Jurkat, Clone E6-1 (cell line): ENCODE results near the gene RPRD2. TPM values are rescaled to one million over a fixed set of nuclear protein-coding genes. Genes with fewer than 3 reads are reported as not detected.
"Not testable (repeated sequence)": the region's sequence is repeated elsewhere in the genome, so short reads cannot be mapped to it uniquely, and the experiment has no call there.

Experiments
- DNase-seq: peaks from one replicate; pipeline ENCODE4 v3.0.0-alpha.2; 2011; ENCODE audit warnings: low read depth, low spot score
- H3K4me3 ChIP-seq: 2 replicates; pipeline ENCODE4 v1.5.1; 2011; ENCODE audit warnings: mild to moderate bottlenecking, low read length, control low read depth, moderate library complexity
- polyA plus RNA-seq: library from polyadenylated mRNA; unstranded; fragments of >200 nt; gene quantifications from one replicate; pipeline ENCODE4 v1.2.1, GENCODE V29; 2012; ENCODE audit warnings: missing spikeins; ENCODE audit not compliant: insufficient read length, insufficient read depth

The RPRD2 gene
- polyA plus RNA-seq, result 15.7 TPM

DNA sequence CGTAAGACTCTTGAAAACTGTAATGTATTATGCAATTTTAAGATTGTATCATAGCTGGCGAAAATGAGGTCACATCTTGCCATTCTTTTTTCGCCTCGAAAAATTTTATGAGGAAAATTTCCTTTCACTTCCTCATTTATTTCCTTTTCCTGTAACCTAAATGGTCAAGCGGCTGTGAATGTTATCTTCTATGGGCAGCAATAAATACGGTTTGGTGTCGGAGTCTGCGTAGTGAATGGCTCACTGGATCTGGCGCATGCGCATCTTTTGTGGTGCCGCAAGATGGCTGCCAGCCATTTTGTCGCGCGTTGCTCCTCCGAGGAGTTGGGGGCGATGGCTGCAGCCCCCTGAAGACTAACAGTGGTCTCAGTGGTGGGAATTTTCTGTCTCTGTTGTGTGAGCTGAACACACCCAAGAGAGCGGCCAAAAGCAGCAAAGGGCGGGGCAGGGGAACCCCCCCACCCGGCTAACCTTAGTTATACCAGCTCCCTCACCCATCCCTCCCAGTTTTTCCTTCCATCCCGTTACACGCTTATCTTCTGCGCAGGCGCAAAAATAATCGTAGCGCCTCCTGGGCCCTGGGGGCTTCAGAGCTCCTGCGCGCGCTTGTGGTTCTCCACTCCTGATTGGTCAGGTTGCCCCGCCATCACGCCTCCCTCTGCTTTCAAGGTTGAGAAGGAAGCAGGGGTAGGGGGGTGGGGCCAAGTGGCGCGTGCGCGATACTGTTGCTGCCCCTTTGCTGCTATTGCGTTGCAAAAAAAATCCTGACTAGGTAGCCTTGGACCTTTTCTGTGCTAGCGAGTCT lies at the start of gene RPRD2:
Gene RPRD2, plus strand, starts transcription at position 722 of the 805 bp plus-strand sequence. CDS start 568 bp downstream, outside the sequence.
- peak; percentile 99 for DNase-seq
- peak within 1 kb of the TSS; percentile 90 for H3K4me3 ChIP-seq

DNA sequence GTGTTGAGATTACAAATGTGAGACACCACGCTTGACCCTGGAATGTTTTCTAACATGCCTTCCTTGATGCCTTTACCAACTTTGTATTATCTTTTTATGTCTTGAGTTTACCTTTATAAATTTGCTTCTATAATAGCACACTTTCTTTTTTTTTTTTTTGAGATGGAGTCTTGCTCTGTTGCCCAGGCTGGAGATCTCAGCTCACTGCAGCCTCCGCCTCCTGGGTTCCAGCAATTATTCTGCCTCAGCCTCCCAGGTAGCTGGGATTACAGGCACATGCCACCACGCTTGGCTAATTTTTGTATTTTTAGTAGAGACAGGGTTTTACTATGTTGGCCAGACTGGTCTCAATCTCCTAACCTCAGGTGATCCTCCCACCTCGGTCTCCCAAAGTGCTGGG lies 49.3 kb upstream of the RPRD2 start:
- not testable (repeated sequence) for H3K4me3 ChIP-seq, DNase-seq

- no peak for DNase-seq
- peak overlapping the region; percentile 88 for H3K4me3 ChIP-seq
These were observed 43.3 kb upstream of the RPRD2 start for GRCh38 chr1:150320667-150320978.

GRCh38 chr1:150321826-150322166 lies 42.2 kb upstream of the RPRD2 start:
- H3K4me3 ChIP-seq, result peak overlapping the region; percentile 88
- no peak for DNase-seq

GRCh38 chr1:150322310-150322709 lies 41.6 kb upstream of the RPRD2 start:
- DNase-seq, result no peak
- H3K4me3 ChIP-seq, result peak overlapping the region; percentile 88

DNA sequence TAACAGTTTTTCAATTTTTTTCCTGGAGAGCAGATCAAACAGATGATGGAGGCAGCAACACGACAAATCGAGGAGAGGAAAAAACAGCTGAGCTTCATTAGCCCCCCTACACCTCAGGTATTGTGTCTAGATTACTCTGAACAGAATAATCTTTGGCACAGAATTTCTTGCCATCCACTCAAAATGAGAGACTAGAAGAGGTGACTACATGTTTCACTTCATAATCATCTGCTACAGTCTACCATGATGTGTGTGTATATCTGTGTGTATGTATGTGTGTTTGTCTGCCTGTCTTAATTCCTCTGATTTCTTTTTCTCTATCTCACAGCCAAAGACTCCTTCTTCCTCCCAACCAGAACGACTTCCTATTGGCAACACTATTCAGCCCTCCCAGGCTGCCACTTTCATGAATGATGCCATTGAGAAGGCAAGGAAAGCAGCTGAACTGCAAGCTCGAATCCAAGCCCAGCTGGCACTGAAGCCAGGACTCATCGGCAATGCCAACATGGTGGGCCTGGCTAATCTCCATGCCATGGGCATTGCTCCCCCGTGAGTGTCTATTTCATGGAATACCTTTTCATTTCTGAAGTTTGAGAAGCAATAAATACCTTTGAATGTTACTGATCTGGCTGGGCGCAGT lies 31.2 kb upstream of the RPRD2 start:
- no peak overlapping the region for H3K4me3 ChIP-seq
- DNase-seq, result no peak

GRCh38 chr1:150346316-150346715 lies 17.6 kb upstream of the RPRD2 start:
- no peak overlapping the region for H3K4me3 ChIP-seq
- DNase-seq, result no peak

DNA sequence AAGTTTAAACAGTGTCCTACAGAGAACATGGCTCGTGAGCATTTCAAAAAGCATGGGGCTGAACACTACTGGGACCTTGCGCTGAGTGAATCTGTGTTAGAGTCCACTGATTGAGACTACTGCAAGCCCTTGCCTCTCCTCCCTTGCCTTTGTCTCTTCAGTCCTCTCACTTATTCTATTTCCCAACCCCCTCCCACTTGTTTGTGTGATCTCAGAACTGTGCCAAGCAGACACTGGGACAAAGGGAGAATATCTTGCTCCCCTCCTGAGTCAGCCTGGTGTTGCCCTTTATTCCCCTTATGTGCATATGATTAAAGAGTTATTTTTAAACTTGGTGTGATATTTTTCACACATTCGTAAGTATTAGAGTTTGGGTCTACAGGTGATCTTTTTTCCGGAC lies 11.1 kb upstream of the RPRD2 start:
- DNase-seq, result no peak

GRCh38 chr1:150362721-150363425 lies 1.1 kb upstream of the RPRD2 start:
- DNase-seq, result no peak
- H3K4me3 ChIP-seq, result peak overlapping the region; percentile 90

More for the DNA sequence above, 11.1 kb upstream of the RPRD2 start:
- no peak overlapping the region for H3K4me3 ChIP-seq

GRCh38 chr1:150364231-150365003 lies 470 bp downstream of the RPRD2 start:
- peak; percentile 64 for DNase-seq
- H3K4me3 ChIP-seq, result peak overlapping the region; percentile 90

DNA sequence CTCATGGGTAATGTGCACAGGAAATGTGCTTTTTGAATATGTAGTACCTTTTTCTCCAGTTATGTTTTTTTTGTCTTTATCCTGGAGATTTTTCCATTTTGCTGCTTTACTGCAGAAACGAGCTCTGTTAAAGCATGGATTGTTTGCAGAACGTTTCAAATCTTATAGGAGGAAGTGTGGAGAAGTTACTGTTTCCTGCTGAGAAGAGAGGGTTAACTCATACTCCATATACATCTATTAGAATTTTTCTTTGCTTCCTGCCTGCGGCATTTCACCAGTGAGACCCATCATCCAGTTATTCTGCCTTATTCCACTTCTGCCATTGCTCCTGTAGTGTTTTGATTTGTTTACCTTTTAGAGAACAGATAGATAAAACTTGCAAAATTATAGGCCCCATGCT lies 2.0 kb downstream of the RPRD2 start:
- DNase-seq, result no peak
- peak overlapping the region; percentile 90 for H3K4me3 ChIP-seq

GRCh38 chr1:150366416-150367296 lies 2.7 kb downstream of the RPRD2 start:
- DNase-seq, result no peak

GRCh38 chr1:150371110-150371509 lies 7.2 kb downstream of the RPRD2 start:
- H3K4me3 ChIP-seq, result no peak overlapping the region
- DNase-seq, result no peak

More at GRCh38 chr1:150366416-150367296, 2.7 kb downstream of the RPRD2 start:
- peak overlapping the region; percentile 90 for H3K4me3 ChIP-seq

- DNase-seq, result no peak
- H3K4me3 ChIP-seq, result no peak overlapping the region
These were observed 8.6 kb downstream of the RPRD2 start for GRCh38 chr1:150372580-150372979.

DNA sequence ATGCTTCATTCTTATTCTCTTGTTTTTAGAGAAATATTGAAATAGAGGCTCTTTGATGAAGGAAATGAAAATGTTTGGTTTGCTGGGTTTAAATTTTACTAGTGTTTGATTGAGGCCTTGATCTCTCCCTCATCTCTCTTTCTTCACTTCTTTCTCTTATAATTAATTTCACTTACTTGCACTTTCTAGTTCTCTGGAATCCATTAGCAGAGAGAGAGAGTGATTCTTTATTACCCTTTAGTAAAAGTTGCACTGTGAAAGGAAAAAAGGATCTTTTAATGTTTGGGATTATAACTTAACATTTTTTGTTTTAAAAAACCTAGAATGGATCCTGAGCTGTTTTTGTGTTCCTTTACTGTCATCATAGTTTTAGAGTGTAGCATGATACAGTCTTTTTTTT lies 12.2 kb downstream of the RPRD2 start:
- no peak for DNase-seq
- H3K4me3 ChIP-seq, result no peak overlapping the region

- no peak overlapping the region for H3K4me3 ChIP-seq
These were observed 19.8 kb downstream of the RPRD2 start for GRCh38 chr1:150383631-150384324.

DNA sequence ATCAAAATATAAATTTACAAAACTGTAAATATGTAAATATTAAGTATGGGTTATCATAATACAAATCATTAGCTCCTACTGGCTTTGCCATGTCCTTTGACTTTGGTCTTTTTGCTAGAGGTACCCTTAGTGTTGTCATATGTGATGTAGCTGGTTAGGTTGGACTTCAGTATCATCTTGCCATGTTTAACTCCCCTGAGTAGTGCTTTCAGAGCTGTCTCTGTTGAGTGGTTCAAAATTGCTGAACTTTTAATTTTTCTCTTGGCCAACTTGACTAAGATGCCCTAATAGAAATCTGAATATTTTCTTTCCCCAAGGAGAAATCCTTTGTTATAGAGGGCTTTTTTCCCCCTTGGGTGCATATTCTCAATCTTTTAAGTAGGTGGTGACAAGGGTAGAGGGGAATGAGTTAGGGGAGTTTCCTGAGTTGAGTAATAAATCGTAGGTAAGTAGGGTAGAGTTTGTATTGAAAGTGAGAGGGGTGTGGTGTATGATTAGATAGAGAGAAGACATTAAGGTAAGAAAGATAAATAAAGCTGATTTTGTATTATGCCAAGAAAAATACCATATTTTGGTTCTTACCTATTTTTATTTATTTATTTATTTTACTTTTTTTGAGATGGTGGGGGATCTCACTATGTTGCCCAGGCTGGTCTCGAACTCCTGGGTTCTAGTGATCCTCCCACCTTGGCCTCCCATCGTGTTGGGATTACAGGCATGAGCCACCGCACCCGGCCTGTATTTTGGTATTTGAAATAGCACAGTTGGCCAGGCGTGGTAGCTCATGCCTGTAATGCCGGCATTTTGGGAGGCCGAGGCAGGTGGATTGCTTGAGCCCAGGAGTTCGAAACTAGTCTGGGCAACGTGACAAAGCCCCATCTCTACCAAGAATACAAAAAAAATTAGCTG lies 21.8 kb downstream of the RPRD2 start:
- no peak overlapping the region for H3K4me3 ChIP-seq
- DNase-seq, result no peak

More at GRCh38 chr1:150383631-150384324, 19.8 kb downstream of the RPRD2 start:
- DNase-seq, result no peak
